ENCODE data around the gene MTARC1.

GRCh38 chr1:220806408-220806807 lies 19.7 kb downstream of the MTARC1 start:
- TF ChIP-seq CTCF (conservative IDR thresholded peaks at IDR 0.05) (no peak), ZFX (IDR thresholded peaks at IDR 0.05) (no peak)
